ENCODE data around the gene HDAC9. TPM values are rescaled to one million over a fixed set of nuclear protein-coding genes. Genes with fewer than 3 reads are reported as not detected.

Gene HDAC9
- total RNA-seq, 2 donors from 2014 or later: 8.3 to 31.9 TPM

DNA sequence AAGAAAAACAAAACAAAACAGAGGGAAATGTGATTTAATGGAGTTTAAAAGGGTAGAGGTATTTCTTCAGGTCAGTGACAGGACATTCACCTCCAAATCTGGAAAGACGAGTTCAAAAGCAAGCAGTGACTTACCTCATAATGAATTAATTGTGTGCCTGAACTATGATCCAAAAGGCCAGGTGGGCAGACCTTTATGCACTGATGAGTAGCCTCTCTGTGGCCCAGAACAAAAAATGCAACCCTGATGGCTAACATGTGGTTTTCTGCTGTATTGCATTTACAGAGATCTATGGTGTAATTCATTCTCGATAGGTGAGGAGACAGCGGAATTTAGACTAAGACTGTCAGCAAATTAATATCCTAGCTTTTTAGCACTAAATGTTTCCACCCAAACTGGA, 142.0 kb downstream of the HDAC9 start:
- no peak overlapping the region for H3K4me3 ChIP-seq
- no peaks in the 10 kb centered on the region for H3K27me3 ChIP-seq (replicated peaks; ENCODE audit: insufficient read depth)
- no peaks in the 10 kb centered on the region for H3K4me1 ChIP-seq (replicated peaks)
- 81% methylated on average over 3 of the region's 3 CpGs for WGBS
- intact Hi-C loops (cut with DNase I): no loop called here
- no peak for DNase-seq (ENCODE audit: low spot score)
- TF ChIP-seq POLR2AphosphoS5 (IDR thresholded peaks at IDR 0.05) (no peak), POLR2A (IDR thresholded peaks at IDR 0.05) (no peak)
- TF ChIP-seq, protein P1, sequence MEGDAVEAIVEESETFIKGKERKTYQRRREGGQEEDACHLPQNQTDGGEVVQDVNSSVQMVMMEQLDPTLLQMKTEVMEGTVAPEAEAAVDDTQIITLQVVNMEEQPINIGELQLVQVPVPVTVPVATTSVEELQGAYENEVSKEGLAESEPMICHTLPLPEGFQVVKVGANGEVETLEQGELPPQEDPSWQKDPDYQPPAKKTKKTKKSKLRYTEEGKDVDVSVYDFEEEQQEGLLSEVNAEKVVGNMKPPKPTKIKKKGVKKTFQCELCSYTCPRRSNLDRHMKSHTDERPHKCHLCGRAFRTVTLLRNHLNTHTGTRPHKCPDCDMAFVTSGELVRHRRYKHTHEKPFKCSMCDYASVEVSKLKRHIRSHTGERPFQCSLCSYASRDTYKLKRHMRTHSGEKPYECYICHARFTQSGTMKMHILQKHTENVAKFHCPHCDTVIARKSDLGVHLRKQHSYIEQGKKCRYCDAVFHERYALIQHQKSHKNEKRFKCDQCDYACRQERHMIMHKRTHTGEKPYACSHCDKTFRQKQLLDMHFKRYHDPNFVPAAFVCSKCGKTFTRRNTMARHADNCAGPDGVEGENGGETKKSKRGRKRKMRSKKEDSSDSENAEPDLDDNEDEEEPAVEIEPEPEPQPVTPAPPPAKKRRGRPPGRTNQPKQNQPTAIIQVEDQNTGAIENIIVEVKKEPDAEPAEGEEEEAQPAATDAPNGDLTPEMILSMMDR (IDR thresholded peaks at IDR 0.05): no peak
- no peaks in the 10 kb centered on the region for H3K9me3 ChIP-seq
- H3K27ac ChIP-seq: no peak overlapping the region
- no peaks in the 10 kb centered on the region for H3K36me3 ChIP-seq

DNA sequence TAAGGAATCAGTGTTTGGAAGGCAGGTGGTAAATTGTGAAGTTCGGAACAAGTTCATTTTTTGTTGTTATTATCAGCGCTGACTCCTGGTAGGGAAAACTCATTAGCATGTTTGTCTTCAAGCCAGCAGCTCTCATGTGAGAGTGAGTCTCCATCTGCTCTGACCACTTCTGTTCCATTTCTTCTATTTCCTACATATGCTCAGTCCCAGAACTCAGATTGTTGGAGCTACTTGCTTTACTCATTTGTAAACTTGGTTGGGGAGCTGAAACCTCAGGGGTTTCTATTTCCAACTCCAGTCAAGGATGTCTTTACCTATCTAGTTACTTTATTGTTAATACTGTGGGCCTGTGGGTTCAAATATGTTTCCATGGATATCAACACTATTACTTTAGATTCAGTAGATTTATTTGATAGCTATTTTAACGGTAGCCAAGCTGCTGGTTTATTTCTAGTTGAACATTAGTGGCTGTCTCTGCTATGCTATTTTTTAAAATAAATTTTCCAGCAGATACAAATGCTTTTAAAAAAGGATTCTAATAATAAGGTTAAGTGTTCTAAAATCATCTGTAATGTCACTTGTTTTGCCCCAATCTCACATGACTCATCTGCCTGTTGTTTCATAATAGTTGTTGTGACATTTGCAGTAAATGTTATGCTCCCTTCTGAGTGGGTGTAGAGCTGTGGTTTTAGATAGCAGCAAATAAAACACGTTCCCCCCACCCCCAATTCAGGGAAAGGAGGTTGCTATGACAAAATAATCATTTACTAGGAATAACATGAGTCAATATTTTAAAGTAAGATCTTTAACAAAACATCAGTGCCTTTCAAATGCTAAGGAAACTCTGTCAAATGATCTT, 143.3 kb downstream of the HDAC9 start:
- Histone ChIP-seq H3K4me3 (no peak overlapping the region), H3K27me3 (replicated peaks; ENCODE audit: insufficient read depth) (no peaks in the 10 kb centered on the region)

DNA sequence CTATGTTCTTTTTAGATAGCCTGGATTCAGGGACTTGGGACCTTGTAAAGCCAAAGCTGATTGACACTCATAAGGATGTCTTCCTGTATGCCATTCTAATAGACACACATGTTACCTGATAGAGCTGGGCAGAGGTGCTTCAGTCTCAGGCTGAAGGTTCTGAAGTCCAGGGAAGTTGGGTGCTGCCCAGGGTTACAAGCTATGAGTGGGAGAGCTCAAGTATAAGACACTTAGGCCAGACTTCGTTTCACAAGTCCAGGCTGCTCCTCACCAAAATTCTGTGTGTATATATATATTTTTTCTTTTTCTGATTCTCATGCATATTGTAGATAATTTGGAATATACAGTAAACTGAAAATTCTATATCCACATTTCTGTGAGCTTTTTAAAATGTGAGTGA, 144.2 kb downstream of the HDAC9 start:
- H3K36me3 ChIP-seq: no peaks in the 10 kb centered on the region
- no peak overlapping the region for H3K27ac ChIP-seq
- 77% methylated on average over 1 of the region's 1 CpG for WGBS
- no peaks in the 10 kb centered on the region for H3K9me3 ChIP-seq
- no peaks in the 10 kb centered on the region for H3K4me1 ChIP-seq (replicated peaks)
- no peak for TF ChIP-seq POLR2A (IDR thresholded peaks at IDR 0.05)
- no peak for TF ChIP-seq POLR2AphosphoS5 (IDR thresholded peaks at IDR 0.05)
- TF ChIP-seq, protein P1 (IDR thresholded peaks at IDR 0.05): no peak
- no peak overlapping the region for H3K4me3 ChIP-seq
- intact Hi-C loops (cut with DNase I): no loop called here
- DNase-seq (ENCODE audit: low spot score): no peak
- no peaks in the 10 kb centered on the region for H3K27me3 ChIP-seq (replicated peaks; ENCODE audit: insufficient read depth)

More for the DNA sequence above, 143.3 kb downstream of the HDAC9 start:
- no peak overlapping the region for H3K27ac ChIP-seq
- intact Hi-C loops (cut with DNase I): no loop called here
- no peaks in the 10 kb centered on the region for H3K9me3 ChIP-seq
- no peaks in the 10 kb centered on the region for H3K4me1 ChIP-seq (replicated peaks)
- TF ChIP-seq POLR2AphosphoS5 (IDR thresholded peaks at IDR 0.05): no peak
- no peak for TF ChIP-seq POLR2A (IDR thresholded peaks at IDR 0.05)
- TF ChIP-seq, protein P1 (IDR thresholded peaks at IDR 0.05): no peak
- H3K36me3 ChIP-seq: no peaks in the 10 kb centered on the region
- no peak for DNase-seq (ENCODE audit: low spot score)
- WGBS: 65% methylated on average over 4 of the region's 4 CpGs

DNA sequence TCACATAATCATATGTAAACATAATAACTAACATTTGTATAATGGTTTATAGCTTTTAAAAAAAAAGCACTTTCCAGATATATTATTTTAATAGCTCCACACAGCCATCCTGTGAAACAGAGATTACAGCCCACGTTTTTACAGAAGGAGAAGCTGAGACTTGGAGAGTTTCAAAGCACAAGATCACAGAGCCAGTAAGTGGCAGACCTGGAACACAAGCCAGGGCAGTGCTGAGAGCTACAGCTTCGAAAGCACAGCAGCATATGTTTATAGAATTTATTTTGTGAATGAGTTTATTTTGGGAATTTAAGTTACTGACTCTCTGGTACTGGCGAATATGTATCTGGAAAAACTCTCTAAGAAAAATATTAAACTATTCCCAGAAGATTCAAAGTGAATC, 149.4 kb downstream of the HDAC9 start:
- no peak for DNase-seq (ENCODE audit: low spot score)
- intact Hi-C loops (cut with DNase I): no loop called here
- TF ChIP-seq, protein P1 (IDR thresholded peaks at IDR 0.05): no peak
- TF ChIP-seq POLR2A (IDR thresholded peaks at IDR 0.05) (no peak), POLR2AphosphoS5 (IDR thresholded peaks at IDR 0.05) (no peak)

DNA sequence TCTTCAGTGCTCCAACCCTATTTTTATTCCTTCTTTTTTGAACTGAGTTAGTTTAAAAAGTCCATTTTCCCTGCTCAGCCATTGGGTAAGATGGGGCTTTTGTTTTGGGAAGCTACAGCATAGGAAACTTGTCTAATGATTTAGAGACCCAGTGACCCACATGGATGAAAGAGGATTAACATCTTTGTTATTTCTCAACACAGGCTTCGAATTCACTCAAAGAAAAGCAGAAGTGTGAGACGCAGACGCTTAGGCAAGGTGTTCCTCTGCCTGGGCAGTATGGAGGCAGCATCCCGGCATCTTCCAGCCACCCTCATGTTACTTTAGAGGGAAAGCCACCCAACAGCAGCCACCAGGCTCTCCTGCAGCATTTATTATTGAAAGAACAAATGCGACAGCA, 152.0 kb downstream of the HDAC9 start:
- TF ChIP-seq, protein P1 (IDR thresholded peaks at IDR 0.05): no peak
- TF ChIP-seq POLR2AphosphoS5 (IDR thresholded peaks at IDR 0.05): no peak
- no peak for TF ChIP-seq POLR2A (IDR thresholded peaks at IDR 0.05)
- intact Hi-C loops (cut with DNase I): no loop called here

More for the DNA sequence above, 149.4 kb downstream of the HDAC9 start:
- no peaks in the 10 kb centered on the region for H3K4me1 ChIP-seq (replicated peaks)
- WGBS: 62% methylated on average over 3 of the region's 3 CpGs
- no peaks in the 10 kb centered on the region for H3K9me3 ChIP-seq
- H3K4me3 ChIP-seq: no peak overlapping the region
- H3K27ac ChIP-seq: no peak overlapping the region
- H3K27me3 ChIP-seq (replicated peaks; ENCODE audit: insufficient read depth): no peaks in the 10 kb centered on the region
- H3K36me3 ChIP-seq: no peaks in the 10 kb centered on the region

More for the DNA sequence above, 152.0 kb downstream of the HDAC9 start:
- Histone ChIP-seq H3K36me3 (no peaks in the 10 kb centered on the region), H3K4me3 (no peak overlapping the region), H3K27ac (no peak overlapping the region), H3K4me1 (replicated peaks) (no peaks in the 10 kb centered on the region), H3K9me3 (no peaks in the 10 kb centered on the region), H3K27me3 (replicated peaks; ENCODE audit: insufficient read depth) (no peaks in the 10 kb centered on the region)
- DNase-seq (ENCODE audit: low spot score): no peak
- 92% methylated on average over 5 of the region's 5 CpGs for WGBS

Measured in prostate gland (tissue), 2 donors.